Naive thymus-derived CD4-positive, alpha-beta T cell (primary cell): ENCODE results near the gene TCF7L1. TPM values are rescaled to one million over a fixed set of nuclear protein-coding genes. Genes with fewer than 3 reads are reported as not detected.

ENCODE experiments used
- ATAC-seq: fragments of 150-1000 bp; cut with Tn5 transposase; 2 replicates; pipeline ENCODE4 v1.10.0; 2021; ENCODE audit warnings: mild to moderate bottlenecking, moderate library complexity
- CTCF ChIA-PET: fragments of 350-600 bp; sonication (Branson Sonifier 250); formaldehyde crosslinking; loops from one replicate; lab custom pipeline; 2021; ENCODE audit warnings: antibody characterized with exemption; lab: Charles Lee
- POLR2A ChIA-PET: fragments of 350-600 bp; sonication (Branson Sonifier 250); formaldehyde crosslinking; loops from one replicate; lab custom pipeline; 2021; ENCODE audit warnings: antibody characterized with exemption, inconsistent platforms; lab: Charles Lee
- DNase-seq, 9 donors: peaks; one replicate each; pipeline versions ENCODE4 v3.0.0 to v3.0.0-alpha.2; 2020 to 2022; ENCODE audit warnings: mixed read lengths in 1 of 9
- H3K27ac ChIP-seq: one replicate; pipeline ENCODE4 v1.7.0; 2013; ENCODE audit warnings: mild to moderate bottlenecking, low read depth, low read length, moderate library complexity
- H3K27me3 ChIP-seq, 2 donors: one replicate each; pipeline ENCODE4 v1.7.0; 2013; ENCODE audit warnings: low read length in 2 of 2, mild to moderate bottlenecking in 2 of 2, moderate library complexity in 2 of 2; ENCODE audit not compliant: control insufficient read depth in 2 of 2, insufficient read depth in 2 of 2
- H3K36me3 ChIP-seq, 3 experiments: 1 replicate in 2 of 3; 2 replicates in 1 of 3; pipeline ENCODE4 v1.7.0; 2013; ENCODE audit warnings: low read length in 3 of 3, mild to moderate bottlenecking in 3 of 3, moderate library complexity in 1 of 3; ENCODE audit not compliant: insufficient read depth in 3 of 3, control insufficient read depth in 2 of 3
- H3K4me1 ChIP-seq, 2 donors: one replicate each; pipeline ENCODE4 v1.7.0; 2013; ENCODE audit warnings: low read length in 2 of 2, mild to moderate bottlenecking in 2 of 2, moderate library complexity in 1 of 2; ENCODE audit not compliant: control insufficient read depth in 2 of 2, insufficient read depth in 2 of 2
- H3K4me3 ChIP-seq: 2 replicates; pipeline ENCODE4 v1.7.0; 2013; ENCODE audit warnings: mild to moderate bottlenecking, low read length
- H3K9me3 ChIP-seq, 3 experiments: 1 replicate in 2 of 3; 2 replicates in 1 of 3; pipeline ENCODE4 v1.7.0; 2013; ENCODE audit warnings: low read length in 3 of 3; ENCODE audit not compliant: control insufficient read depth in 2 of 3
- H3K27ac Mint-ChIP-seq, 9 donors: one replicate each; pipeline ENCODE4 v1.8.0; 2020 to 2022; ENCODE audit warnings: mixed read lengths in 9 of 9, mild to moderate bottlenecking in 8 of 9, moderate library complexity in 5 of 9, inconsistent platforms in 2 of 9
- H3K27me3 Mint-ChIP-seq, 5 donors: one replicate each; pipeline ENCODE4 v1.8.0; 2021 to 2022; ENCODE audit warnings: mixed read lengths in 5 of 5, mild to moderate bottlenecking in 1 of 5
- H3K36me3 Mint-ChIP-seq, 5 donors: one replicate each; pipeline ENCODE4 v1.8.0; 2020 to 2022; ENCODE audit warnings: mixed read lengths in 5 of 5, mild to moderate bottlenecking in 3 of 5, inconsistent platforms in 1 of 5
- H3K4me1 Mint-ChIP-seq, 7 donors: one replicate each; pipeline ENCODE4 v1.8.0; 2020 to 2022; ENCODE audit warnings: mixed read lengths in 7 of 7, mild to moderate bottlenecking in 3 of 7, inconsistent platforms in 1 of 7
- H3K4me3 Mint-ChIP-seq, 10 donors: one replicate each; pipeline ENCODE4 v1.8.0; 2020 to 2022; ENCODE audit warnings: mild to moderate bottlenecking in 10 of 10, mixed read lengths in 10 of 10, moderate library complexity in 6 of 10, inconsistent platforms in 2 of 10
- H3K9me3 Mint-ChIP-seq, 11 donors: one replicate each; pipeline ENCODE4 v1.8.0; 2020 to 2022; ENCODE audit warnings: mixed read lengths in 11 of 11, mild to moderate bottlenecking in 4 of 11, inconsistent platforms in 1 of 11, moderate library complexity in 1 of 11
- intact Hi-C, 2 donors: fragments of 100-400 bp; cut with micrococcal nuclease; formaldehyde crosslinking; loops; one replicate each; pipeline ENCODE4 v1.15.1; 2023
- polyA plus RNA-seq, 2 donors: library from polyadenylated mRNA; unstranded; fragments of 300-500 nt; fragmentation: Illumina TruSeq; gene quantifications; one replicate each; pipeline ENCODE4 v1.2.3, GENCODE V29; 2021
- total RNA-seq, 6 experiments: library from RNA in 5 of 6; stranded (reverse) in 5 of 6; gene quantifications; 1 replicate in 5 of 6; 2 replicates in 1 of 6; pipeline ENCODE4 v1.2.3 and lab custom pipeline; 2021 to 2026

Gene TCF7L1
- total and polyA plus RNA-seq, 7 experiments from 2014 or later = 0.08 to 0.16 TPM; not detected in 5

DNA sequence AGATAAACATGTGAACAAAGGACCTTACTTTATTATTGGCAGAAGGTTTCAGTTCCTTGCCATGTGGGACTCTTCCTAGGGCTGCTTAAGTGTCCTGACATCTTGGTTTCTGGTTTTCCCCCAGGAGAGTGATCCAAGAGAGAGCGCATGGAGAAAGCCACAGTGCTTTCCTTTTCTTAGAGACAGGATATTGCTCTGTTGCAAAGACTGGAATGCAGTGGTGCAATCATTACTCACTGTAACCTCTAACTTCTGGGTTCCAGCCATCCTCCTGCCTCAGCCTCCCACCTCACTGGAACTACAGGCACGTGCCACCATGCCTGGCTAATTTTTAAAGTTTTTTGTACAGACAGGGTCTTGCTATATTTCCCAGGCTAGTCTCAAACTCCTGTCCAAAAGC lies 38.1 kb upstream of the TCF7L1 start:
- Histone ChIP-seq H3K4me1 (no peaks in the 10 kb centered on the region), H3K9me3 (no peaks in the 10 kb centered on the region), H3K27me3 (no peaks in the 10 kb centered on the region), H3K4me3 (no peak overlapping the region), H3K27ac (no peak overlapping the region), H3K36me3 (no peaks in the 10 kb centered on the region)
- DNase-seq (no peak), ATAC-seq (no peak)
- CTCF ChIA-PET = no interaction called here
- Mint-ChIP-seq H3K27ac (no peak overlapping the region), H3K4me3 (no peak overlapping the region), H3K27me3 (peaks cover 7 to 23% (median 19%) of the 10 kb centered on the region in 5 donors), H3K9me3 (peaks cover 0 to 4% (median 0%) of the 10 kb centered on the region in 11 donors), H3K36me3 (no peaks in the 10 kb centered on the region), H3K4me1 (no peaks in the 10 kb centered on the region)
- intact Hi-C loops = no loop called here
- POLR2A ChIA-PET = no interaction called here

DNA sequence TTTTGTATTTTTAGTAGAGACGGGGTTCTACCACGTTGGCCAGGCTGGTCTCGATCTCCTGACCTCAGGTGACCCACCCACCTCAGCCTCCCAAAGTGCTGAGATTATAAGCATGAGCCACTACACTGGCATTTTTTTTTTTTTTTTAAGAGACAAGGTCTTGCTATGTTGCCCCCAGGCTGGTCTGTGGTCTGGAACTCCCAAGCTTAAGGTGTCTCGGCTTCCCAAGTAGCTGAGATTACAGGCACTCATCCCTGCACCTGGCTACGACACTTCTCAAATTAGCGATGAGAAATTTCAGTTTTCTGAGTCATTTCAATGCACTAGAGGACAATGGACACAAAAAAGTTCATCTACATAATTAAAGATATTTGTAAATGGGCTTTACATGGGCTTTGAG lies 36.6 kb upstream of the TCF7L1 start:
- Mint-ChIP-seq H3K4me3 (no peak overlapping the region), H3K27me3 (peaks cover 7 to 23% (median 16%) of the 10 kb centered on the region in 5 donors), H3K36me3 (no peaks in the 10 kb centered on the region), H3K9me3 (peaks cover 0 to 4% (median 0%) of the 10 kb centered on the region in 11 donors), H3K4me1 (no peaks in the 10 kb centered on the region), H3K27ac (no peak overlapping the region)
- intact Hi-C loops = no loop called here
- H3K9me3 ChIP-seq = no peaks in the 10 kb centered on the region
- no peak overlapping the region for H3K4me3 ChIP-seq
- ChIA-PET POLR2A (no interaction called here), CTCF (no interaction called here)
- H3K27me3 ChIP-seq = no peaks in the 10 kb centered on the region
- no peak overlapping the region for H3K27ac ChIP-seq
- no peak for ATAC-seq
- H3K4me1 ChIP-seq = no peaks in the 10 kb centered on the region
- no peaks in the 10 kb centered on the region for H3K36me3 ChIP-seq
- no peak for DNase-seq

- ChIA-PET POLR2A (no interaction called here), CTCF (no interaction called here)
- H3K36me3 ChIP-seq = no peaks in the 10 kb centered on the region
- H3K27me3 Mint-ChIP-seq = peaks cover 0 to 12% (median under 1%) of the 10 kb centered on the region in 5 donors
- H3K9me3 Mint-ChIP-seq = peaks cover 0 to 5% (median 0%) of the 10 kb centered on the region in 11 donors
- no peak overlapping the region for H3K27ac Mint-ChIP-seq
- no peak overlapping the region for H3K27ac ChIP-seq
- ATAC-seq (no peak), DNase-seq (no peak)
- H3K4me3 Mint-ChIP-seq = no peak overlapping the region
- intact Hi-C loops = no loop called here
- H3K4me1 Mint-ChIP-seq = no peaks in the 10 kb centered on the region
- H3K27me3 ChIP-seq = no peaks in the 10 kb centered on the region
- no peaks in the 10 kb centered on the region for H3K4me1 ChIP-seq
- H3K36me3 Mint-ChIP-seq = no peaks in the 10 kb centered on the region
- H3K4me3 ChIP-seq = no peak overlapping the region
- H3K9me3 ChIP-seq = no peaks in the 10 kb centered on the region
These were observed 29.0 kb upstream of the TCF7L1 start for GRCh38 chr2:85104228-85104627.

- Histone ChIP-seq H3K9me3 (no peaks in the 10 kb centered on the region), H3K27me3 (no peaks in the 10 kb centered on the region), H3K27ac (no peak overlapping the region), H3K4me3 (no peak overlapping the region), H3K36me3 (no peaks in the 10 kb centered on the region), H3K4me1 (no peaks in the 10 kb centered on the region)
- CTCF ChIA-PET = no interaction called here
- intact Hi-C loops = no loop called here
- H3K4me3 Mint-ChIP-seq = no peak overlapping the region
- peaks cover 0 to 5% (median 0%) of the 10 kb centered on the region in 11 donors for H3K9me3 Mint-ChIP-seq
- POLR2A ChIA-PET = no interaction called here
- no peak for ATAC-seq
- peaks cover 5 to 13% (median 10%) of the 10 kb centered on the region in 5 donors for H3K27me3 Mint-ChIP-seq
- H3K27ac Mint-ChIP-seq = no peak overlapping the region
- H3K36me3 Mint-ChIP-seq = no peaks in the 10 kb centered on the region
- H3K4me1 Mint-ChIP-seq = no peaks in the 10 kb centered on the region
- no peak for DNase-seq
These were observed 26.6 kb upstream of the TCF7L1 start for GRCh38 chr2:85106489-85107180.

DNA sequence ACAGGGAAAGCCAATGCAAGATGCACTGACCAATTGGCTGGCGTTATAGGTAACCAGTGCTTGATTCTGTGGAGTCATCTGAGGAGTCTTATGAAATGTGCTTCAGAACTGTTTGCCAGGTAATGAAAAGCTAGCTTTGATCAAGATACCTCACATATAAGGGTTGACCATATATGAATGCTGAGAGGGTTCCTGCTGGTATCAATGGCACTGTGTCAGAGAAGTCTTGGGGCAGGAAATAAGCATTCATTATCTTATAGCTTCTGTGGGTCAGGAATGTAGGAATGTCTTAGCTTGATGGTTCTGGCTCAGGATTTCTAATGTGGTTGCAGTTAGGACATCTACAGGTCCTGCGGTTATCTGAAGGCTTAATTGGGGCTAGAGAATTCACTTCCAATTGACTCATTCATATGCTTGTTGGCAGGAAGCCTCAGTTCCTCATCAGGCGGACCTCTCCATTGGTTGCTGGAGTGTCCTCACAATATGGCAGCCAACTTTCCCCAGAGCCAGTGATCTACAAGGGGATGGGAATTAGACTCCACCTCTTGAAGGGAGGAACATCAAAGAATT lies 22.1 kb upstream of the TCF7L1 start:
- H3K27me3 Mint-ChIP-seq = peaks cover 20 to 33% (median 21%) of the 10 kb centered on the region in 5 donors
- ChIA-PET CTCF (no interaction called here), POLR2A (no interaction called here)
- H3K4me1 ChIP-seq = no peaks in the 10 kb centered on the region
- no peaks in the 10 kb centered on the region for H3K9me3 ChIP-seq
- H3K36me3 ChIP-seq = no peaks in the 10 kb centered on the region
- H3K9me3 Mint-ChIP-seq = peaks cover 0 to 2% (median 0%) of the 10 kb centered on the region in 11 donors
- H3K27ac Mint-ChIP-seq = no peak overlapping the region
- intact Hi-C loops = no loop called here
- H3K4me3 ChIP-seq = no peak overlapping the region
- peaks cover 0 to 3% (median 0%) of the 10 kb centered on the region in 5 donors for H3K36me3 Mint-ChIP-seq
- ATAC-seq (no peak), DNase-seq (no peak)
- H3K4me1 Mint-ChIP-seq = no peaks in the 10 kb centered on the region
- no peaks in the 10 kb centered on the region for H3K27me3 ChIP-seq
- no peak overlapping the region for H3K4me3 Mint-ChIP-seq
- H3K27ac ChIP-seq = no peak overlapping the region

- DNase-seq (no peak), ATAC-seq (no peak)
- intact Hi-C loops = no loop called here
- no peak overlapping the region for H3K27ac Mint-ChIP-seq
- POLR2A ChIA-PET = no interaction called here
- CTCF ChIA-PET = no interaction called here
- no peaks in the 10 kb centered on the region for H3K36me3 ChIP-seq
- H3K4me1 Mint-ChIP-seq = no peaks in the 10 kb centered on the region
- peaks cover 20 to 33% (median 22%) of the 10 kb centered on the region in 5 donors for H3K27me3 Mint-ChIP-seq
- H3K4me3 ChIP-seq = no peak overlapping the region
- H3K4me1 ChIP-seq = no peaks in the 10 kb centered on the region
- peaks cover 0 to 2% (median 0%) of the 10 kb centered on the region in 11 donors for H3K9me3 Mint-ChIP-seq
- H3K27me3 ChIP-seq = no peaks in the 10 kb centered on the region
- H3K27ac ChIP-seq = no peak overlapping the region
- H3K4me3 Mint-ChIP-seq = no peak overlapping the region
- H3K9me3 ChIP-seq = no peaks in the 10 kb centered on the region
- H3K36me3 Mint-ChIP-seq = peaks cover 0 to 3% (median 0%) of the 10 kb centered on the region in 5 donors
These were observed 21.3 kb upstream of the TCF7L1 start for GRCh38 chr2:85111819-85112281.
